ENCODE results near the gene FHOD3. TPM values are rescaled to one million over a fixed set of nuclear protein-coding genes. Genes with fewer than 3 reads are reported as not detected.

Gene FHOD3
- total and polyA plus RNA-seq, 10 donors = 1.2 to 2.7 (median 1.9) TPM

GRCh38 chr18:36322734-36323133 is 25.2 kb downstream of the FHOD3 start:
- intact Hi-C loops (cut with DNase I; ENCODE audit: low total_unique reads) = no loop called here
- no peak for DNase-seq
- no peak for TF ChIP-seq CTCF (IDR thresholded peaks at IDR 0.05 in 8 of 11, conservative IDR thresholded peaks at IDR 0.05 in 3 of 11)
- no peak for TF ChIP-seq POLR2A (IDR thresholded peaks at IDR 0.05)
- TF ChIP-seq POLR2AphosphoS5 (IDR thresholded peaks at IDR 0.05) = no peak
- H3K4me1 ChIP-seq = no peaks in the 10 kb centered on the region
- H3K27ac ChIP-seq = no peak overlapping the region
- peaks cover 0 to 46% (median 0%) of the 10 kb centered on the region in 7 donors for H3K27me3 ChIP-seq (replicated peaks in 1 of 7)
- H3K4me3 ChIP-seq = no peak overlapping the region
- peaks cover 0 to 22% (median 18%) of the 10 kb centered on the region in 8 donors for H3K9me3 ChIP-seq
- H3K36me3 ChIP-seq = no peaks in the 10 kb centered on the region
- 62 to 88% (median 73%) methylated on average over 3 to 4 of the region's 4 CpGs for WGBS, 5 donors

GRCh38 chr18:36323421-36323820 is 25.9 kb downstream of the FHOD3 start:
- WGBS, 5 donors = 56 to 77% (median 73%) methylated on average over 1 of the region's 1 CpG

GRCh38 chr18:36325846-36326245 is 28.3 kb downstream of the FHOD3 start:
- WGBS, 5 donors = 76 to 87% (median 83%) methylated on average over 1 of the region's 1 CpG
- H3K27me3 ChIP-seq (replicated peaks in 1 of 7) = peaks cover 0 to 58% (median 0%) of the 10 kb centered on the region in 7 donors
- intact Hi-C loops (cut with DNase I; ENCODE audit: low total_unique reads) = no loop called here
- DNase-seq = no peak
- no peak overlapping the region for H3K27ac ChIP-seq
- no peak overlapping the region for H3K4me3 ChIP-seq
- no peaks in the 10 kb centered on the region for H3K36me3 ChIP-seq
- no peaks in the 10 kb centered on the region for H3K4me1 ChIP-seq
- no peaks in the 10 kb centered on the region for H3K9me3 ChIP-seq
- TF ChIP-seq POLR2AphosphoS5 (IDR thresholded peaks at IDR 0.05) (no peak), POLR2A (IDR thresholded peaks at IDR 0.05) (no peak), CTCF (IDR thresholded peaks at IDR 0.05 in 8 of 11, conservative IDR thresholded peaks at IDR 0.05 in 3 of 11) (no peak)

More at GRCh38 chr18:36323421-36323820, 25.9 kb downstream of the FHOD3 start:
- intact Hi-C loops (cut with DNase I; ENCODE audit: low total_unique reads) = no loop called here
- Histone ChIP-seq H3K4me3 (no peak overlapping the region), H3K27me3 (replicated peaks in 1 of 7) (peaks cover 0 to 46% (median 0%) of the 10 kb centered on the region in 7 donors), H3K9me3 (peaks cover 0 to 15% (median 11%) of the 10 kb centered on the region in 8 donors), H3K4me1 (no peaks in the 10 kb centered on the region), H3K36me3 (no peaks in the 10 kb centered on the region), H3K27ac (no peak overlapping the region)
- DNase-seq = no peak
- TF ChIP-seq POLR2AphosphoS5 (IDR thresholded peaks at IDR 0.05) (no peak), CTCF (IDR thresholded peaks at IDR 0.05 in 8 of 11, conservative IDR thresholded peaks at IDR 0.05 in 3 of 11) (no peak), POLR2A (IDR thresholded peaks at IDR 0.05) (no peak)

GRCh38 chr18:36326771-36327170 is 29.3 kb downstream of the FHOD3 start:
- Histone ChIP-seq H3K4me1 (no peaks in the 10 kb centered on the region), H3K9me3 (no peaks in the 10 kb centered on the region), H3K27ac (no peak overlapping the region), H3K27me3 (replicated peaks in 1 of 7) (peaks cover 0 to 51% (median 0%) of the 10 kb centered on the region in 7 donors), H3K36me3 (no peaks in the 10 kb centered on the region), H3K4me3 (no peak overlapping the region)
- DNase-seq = no peak
- 75 to 85% (median 84%) methylated on average over 6 of the region's 6 CpGs for WGBS, 5 donors
- no peak for TF ChIP-seq POLR2AphosphoS5 (IDR thresholded peaks at IDR 0.05)
- no peak for TF ChIP-seq CTCF (IDR thresholded peaks at IDR 0.05 in 8 of 11, conservative IDR thresholded peaks at IDR 0.05 in 3 of 11)
- no peak for TF ChIP-seq POLR2A (IDR thresholded peaks at IDR 0.05)
- intact Hi-C loops (cut with DNase I; ENCODE audit: low total_unique reads) = no loop called here

Measured in spleen (tissue), 11 donors.